ENCODE data around the gene PSMA5.
"Not testable (repeated sequence)": the region's sequence is repeated elsewhere in the genome, so short reads cannot be mapped to it uniquely, and the experiment has no call there.

PSMA5 gene

GRCh38 chr1:109426281-109427170, at the start of gene PSMA5:
TSS of gene PSMA5 (minus strand) at chr1:109426448. CDS start at chr1:109426330, 118 bp downstream.
- peak; percentile 94 for DNase-seq

GRCh38 chr1:109475261-109475660, 49.0 kb upstream of the PSMA5 start:
- DNase-seq, result no peak

- no peak for DNase-seq
These were observed 48.4 kb upstream of the PSMA5 start for GRCh38 chr1:109474697-109475096.

- not testable (repeated sequence) for DNase-seq
These were observed 47.2 kb upstream of the PSMA5 start for GRCh38 chr1:109473284-109474057.

- DNase-seq, result no peak
These were observed 46.5 kb upstream of the PSMA5 start for GRCh38 chr1:109472779-109473178.

- DNase-seq, result no peak
These were observed 44.0 kb upstream of the PSMA5 start for GRCh38 chr1:109470245-109470644.

- DNase-seq, result no peak
These were observed 42.7 kb upstream of the PSMA5 start for GRCh38 chr1:109468903-109469302.

- no peak for DNase-seq
These were observed 41.8 kb upstream of the PSMA5 start for GRCh38 chr1:109468061-109468460.

- peak; percentile 12 for DNase-seq
These were observed 41.1 kb upstream of the PSMA5 start for GRCh38 chr1:109467301-109467777.

GRCh38 chr1:109466452-109467300, 40.4 kb upstream of the PSMA5 start, which contains the start of gene SYPL2:
TSS of gene SYPL2 (plus strand) at chr1:109466546. CDS start at chr1:109466844, 298 bp downstream.
- no peak for DNase-seq

GRCh38 chr1:109466125-109466451, 39.8 kb upstream of the PSMA5 start:
- DNase-seq, result no peak

- no peak for DNase-seq
These were observed 31.6 kb upstream of the PSMA5 start for GRCh38 chr1:109457819-109458218.

GRCh38 chr1:109454497-109455133, 28.4 kb upstream of the PSMA5 start:
- no peak for DNase-seq

- no peak for DNase-seq
These were observed 21.3 kb upstream of the PSMA5 start for GRCh38 chr1:109447524-109447923.

- not testable (repeated sequence) for DNase-seq
These were observed 19.9 kb upstream of the PSMA5 start for GRCh38 chr1:109445949-109446695.

GRCh38 chr1:109444346-109444745, 18.1 kb upstream of the PSMA5 start:
- DNase-seq, result no peak

GRCh38 chr1:109443476-109443875, 17.2 kb upstream of the PSMA5 start:
- no peak for DNase-seq

- DNase-seq, result no peak
These were observed 14.8 kb upstream of the PSMA5 start for GRCh38 chr1:109441069-109441468.

GRCh38 chr1:109438798-109439297, 12.6 kb upstream of the PSMA5 start:
- no peak for DNase-seq

GRCh38 chr1:109434484-109434883, 8.2 kb upstream of the PSMA5 start:
- DNase-seq, result no peak

- no peak for DNase-seq
These were observed 7.1 kb upstream of the PSMA5 start for GRCh38 chr1:109433322-109433721.
